ENCODE results near the gene TMEM181. TPM values are rescaled to one million over a fixed set of nuclear protein-coding genes. Genes with fewer than 3 reads are reported as not detected.

Gene TMEM181
- total RNA-seq, 1 experiment from 2014 or later, result 38.0 TPM

GRCh38 chr6:158684745-158685324 lies 124.9 kb downstream of the TMEM181 start:
- intact Hi-C loops (cut with micrococcal nuclease; ENCODE audit: unreplicated experiment), result no loop called here
- in situ Hi-C loops (cut with HindIII; ENCODE audit: low pct_unique_long_range_greater_than_20kb, low sequenced_read_pairs), result no loop called here
- POLR2A ChIA-PET, result interaction anchor here (0.6 kb wide), 1 partner anchor 10 kb away, joined by 12 read pairs; no protein-coding TSS in a partner anchor
- no peaks in the 10 kb centered on the region for H3K36me3 ChIP-seq (ENCODE audit: control insufficient read depth, insufficient read depth, low read length)
- no TSS peak for BruUV-seq (replicated peaks)
- no peaks in the 10 kb centered on the region for H3K9me3 ChIP-seq (ENCODE audit: control insufficient read depth, insufficient read depth, low read depth, low read length)
- no peaks in the 10 kb centered on the region for H3K4me1 ChIP-seq (ENCODE audit: control insufficient read depth, insufficient read depth, low read length)
- no peak for DNase-seq (ENCODE audit: low read depth, low spot score)
- H3K27ac ChIP-seq (ENCODE audit: low read length), result no peak overlapping the region
- no peak overlapping the region for H3K4me3 ChIP-seq (ENCODE audit: low read depth in 2 of 2, low read length in 2 of 2)
- CTCF ChIA-PET, result interaction anchor here (0.6 kb wide), 1 partner anchor 464 kb away, joined by 3 read pairs; no protein-coding TSS in a partner anchor
- H3K27me3 ChIP-seq (ENCODE audit: control insufficient read depth, insufficient read depth, low read length), result no peaks in the 10 kb centered on the region
- no peak for ATAC-seq
- TF ChIP-seq SIN3A (IDR thresholded peaks at IDR 0.05; ENCODE audit: borderline replicate concordance, insufficient read depth, low read depth, low read length) (no peak), REST (IDR thresholded peaks at IDR 0.05; ENCODE audit: insufficient read depth in 1 of 2, low read depth in 2 of 2, low read length in 1 of 2) (no peak), TCF7L2 (IDR thresholded peaks at IDR 0.05; ENCODE audit: low read depth, low read length) (no peak), CTCF (IDR thresholded peaks at IDR 0.05) (no peak), POLR2AphosphoS5 (IDR thresholded peaks at IDR 0.05; ENCODE audit: low read depth, low read length) (no peak)

Small RNA genes within 50 kb of the gene (microRNA-seq; reads per million reads assigned to microRNA genes)
- gene MIR7161 (ENCODE audit: unreplicated experiment), result not detected

Other genes with a start within 250 kb of the TMEM181 start
- gene TULP4, start 247.6 kb upstream of the TMEM181 start, total RNA-seq (2021; ENCODE audit: unreplicated experiment), result 105 TPM
- 137 TPM for gene DYNLT1, start 84.7 kb downstream of the TMEM181 start, total RNA-seq (2021; ENCODE audit: unreplicated experiment)
- gene SYTL3, start 90.0 kb downstream of the TMEM181 start, total RNA-seq (2021; ENCODE audit: unreplicated experiment), result 1.4 TPM

Measured in Panc1 (cell line).